Smooth muscle cell (in vitro differentiated cells): ENCODE measurements around the gene RBM34. TPM values are rescaled to one million over a fixed set of nuclear protein-coding genes. Genes with fewer than 3 reads are reported as not detected.

Experiments used
- DNase-seq: peaks from one replicate; lab custom pipeline; 2025; ENCODE audit not compliant: unreplicated experiment; lab: John Stamatoyannopoulos, UW
- H2AFZ ChIP-seq: fragments of 200-600 bp; sonication (generic); 2 replicates; pipeline ENCODE4 v1.6.0; 2016; ENCODE audit warnings: antibody characterized with exemption, low read depth, mild to moderate bottlenecking
- H3F3A ChIP-seq: fragments of 200-600 bp; sonication (generic); 2 replicates; pipeline ENCODE4 v1.6.0; 2017; ENCODE audit warnings: antibody characterized with exemption, low read depth
- H3K27ac ChIP-seq: fragments of 200-600 bp; sonication (generic); 2 replicates; pipeline ENCODE4 v1.5.1; 2016; ENCODE audit warnings: low read depth, mild to moderate bottlenecking
- H3K27me3 ChIP-seq: fragments of 200-600 bp; sonication (generic); 2 replicates; pipeline ENCODE4 v1.6.1; 2016; ENCODE audit warnings: low read depth, mild to moderate bottlenecking
- H3K36me3 ChIP-seq: fragments of 200-600 bp; sonication (generic); 2 replicates; pipeline ENCODE4 v1.5.1; 2016; ENCODE audit warnings: low read depth
- H3K4me1 ChIP-seq: fragments of 200-600 bp; sonication (generic); 2 replicates; pipeline ENCODE4 v1.5.1; 2016; ENCODE audit warnings: low read depth
- H3K4me2 ChIP-seq: fragments of 200-600 bp; sonication (generic); 2 replicates; pipeline ENCODE4 v1.6.0; 2016; ENCODE audit warnings: mild to moderate bottlenecking
- H3K4me3 ChIP-seq: fragments of 200-600 bp; sonication (generic); 2 replicates; pipeline ENCODE4 v1.5.1; 2016; ENCODE audit warnings: mild to moderate bottlenecking
- H3K79me2 ChIP-seq: fragments of 200-600 bp; sonication (generic); 2 replicates; pipeline ENCODE4 v1.6.0; 2016; ENCODE audit warnings: low read depth, mild to moderate bottlenecking
- H3K9ac ChIP-seq: fragments of 200-600 bp; sonication (generic); 2 replicates; pipeline ENCODE4 v1.6.0; 2016; ENCODE audit warnings: low read depth
- H3K9me3 ChIP-seq: fragments of 200-600 bp; sonication (generic); replicated peaks from 2 replicates; pipeline ENCODE4 v1.5.1; 2016; ENCODE audit warnings: low read depth
- H4K20me1 ChIP-seq: fragments of 200-600 bp; sonication (generic); 2 replicates; pipeline ENCODE4 v1.6.0; 2016; ENCODE audit warnings: low read depth
- WGBS: methylation state at CpG from one replicate; pipeline ENCODE4 v1.1.7; 2016; ENCODE audit warnings: low lambda C conversion rate; 5-methylcytosine and 5-hydroxymethylcytosine counted together
- polyA plus RNA-seq: library from polyadenylated mRNA; unstranded; fragments of >200 nt; fragmentation: Nextera tagmentation; extraction: Ambion mirVana; gene quantifications from 2 replicates; pipeline ENCODE4 v1.2.1, GENCODE V29; 2016
- total RNA-seq: library from RNA; depleted of rRNA; stranded (reverse); fragments of >200 nt; gene quantifications from 2 replicates; pipeline ENCODE4 v1.2.3, GENCODE V29; 2014
- TF ChIP-seq, protein P1 (sequence below): fragments of 200-600 bp; sonication (generic); IDR thresholded peaks from 2 replicates; pipeline ENCODE4 v1.5.1; 2017; ENCODE audit warnings: borderline replicate concordance, mild to moderate bottlenecking, antibody characterized with exemption; ENCODE audit not compliant: insufficient read depth, poor library complexity, severe bottlenecking

The RBM34 gene
- total and polyA plus RNA-seq, 2 experiments from 2014 or later, result 59.9 to 68.0 TPM

DNA sequence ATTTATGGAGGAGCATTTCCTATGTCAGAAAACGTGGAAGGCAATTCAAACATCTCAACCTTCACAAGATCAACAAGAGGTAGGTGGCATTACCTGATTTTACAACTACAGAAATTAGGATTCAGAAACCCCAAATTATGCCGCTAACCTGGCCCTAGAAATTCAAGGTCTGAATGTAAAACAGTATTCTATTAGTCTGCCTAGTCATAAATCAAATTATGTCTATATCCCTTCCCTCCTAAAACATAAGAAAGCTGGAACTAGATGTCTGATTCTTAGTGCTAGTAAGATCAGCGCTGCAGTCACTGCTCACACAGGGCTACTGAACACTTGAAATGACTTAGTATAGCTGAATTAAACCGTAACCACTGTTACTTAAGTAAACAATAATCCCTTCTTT lies 33.8 kb downstream of the RBM34 start:
- DNase-seq, result no peak
- peak overlapping the region; percentile 97 for H3K9ac ChIP-seq
- TF ChIP-seq, protein P1, sequence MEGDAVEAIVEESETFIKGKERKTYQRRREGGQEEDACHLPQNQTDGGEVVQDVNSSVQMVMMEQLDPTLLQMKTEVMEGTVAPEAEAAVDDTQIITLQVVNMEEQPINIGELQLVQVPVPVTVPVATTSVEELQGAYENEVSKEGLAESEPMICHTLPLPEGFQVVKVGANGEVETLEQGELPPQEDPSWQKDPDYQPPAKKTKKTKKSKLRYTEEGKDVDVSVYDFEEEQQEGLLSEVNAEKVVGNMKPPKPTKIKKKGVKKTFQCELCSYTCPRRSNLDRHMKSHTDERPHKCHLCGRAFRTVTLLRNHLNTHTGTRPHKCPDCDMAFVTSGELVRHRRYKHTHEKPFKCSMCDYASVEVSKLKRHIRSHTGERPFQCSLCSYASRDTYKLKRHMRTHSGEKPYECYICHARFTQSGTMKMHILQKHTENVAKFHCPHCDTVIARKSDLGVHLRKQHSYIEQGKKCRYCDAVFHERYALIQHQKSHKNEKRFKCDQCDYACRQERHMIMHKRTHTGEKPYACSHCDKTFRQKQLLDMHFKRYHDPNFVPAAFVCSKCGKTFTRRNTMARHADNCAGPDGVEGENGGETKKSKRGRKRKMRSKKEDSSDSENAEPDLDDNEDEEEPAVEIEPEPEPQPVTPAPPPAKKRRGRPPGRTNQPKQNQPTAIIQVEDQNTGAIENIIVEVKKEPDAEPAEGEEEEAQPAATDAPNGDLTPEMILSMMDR, result no peak
- peaks cover 64% of the 10 kb centered on the region for H3K79me2 ChIP-seq
- H3F3A ChIP-seq, result peaks cover 3% of the 10 kb centered on the region
- no peak overlapping the region for H2AFZ ChIP-seq
- peaks cover 62% of the 10 kb centered on the region for H4K20me1 ChIP-seq
- peak overlapping the region; percentile 95 for H3K4me2 ChIP-seq
- 23% methylated on average over 4 of the region's 4 CpGs for WGBS
- no peak overlapping the region for H3K27ac ChIP-seq
- H3K27me3 ChIP-seq, result no peaks in the 10 kb centered on the region
- peaks cover 4% of the 10 kb centered on the region for H3K36me3 ChIP-seq
- H3K4me1 ChIP-seq, result peaks cover 13% of the 10 kb centered on the region
- no peaks in the 10 kb centered on the region for H3K9me3 ChIP-seq
- H3K4me3 ChIP-seq, result peak overlapping the region; percentile 90

DNA sequence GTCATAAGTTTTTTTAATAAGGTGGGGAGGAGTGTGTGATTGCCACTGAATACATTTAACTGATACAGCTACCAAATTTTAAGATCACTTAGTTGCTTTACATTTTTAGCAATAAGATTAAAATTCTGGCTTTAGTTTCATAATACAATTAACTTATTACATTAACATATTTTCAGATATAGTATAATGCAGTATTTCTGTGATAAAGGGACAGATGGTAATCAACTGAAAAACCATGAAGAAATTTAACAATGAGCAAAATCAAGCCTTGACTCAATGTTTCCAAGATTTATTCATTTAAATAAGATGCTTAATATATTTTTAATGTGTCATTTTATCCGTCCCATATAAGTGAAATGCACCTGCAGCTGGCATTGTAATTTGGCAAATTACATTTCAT lies 36.4 kb downstream of the RBM34 start:
- Histone ChIP-seq H3K4me3 (no peak overlapping the region), H3K36me3 (peaks cover 4% of the 10 kb centered on the region), H3K4me2 (no peak overlapping the region), H3F3A (no peaks in the 10 kb centered on the region), H3K9ac (no peak overlapping the region), H3K27ac (no peak overlapping the region), H3K79me2 (peaks cover 88% of the 10 kb centered on the region), H4K20me1 (peaks cover 87% of the 10 kb centered on the region), H3K27me3 (no peaks in the 10 kb centered on the region), H2AFZ (no peak overlapping the region), H3K9me3 (no peaks in the 10 kb centered on the region), H3K4me1 (peaks cover 13% of the 10 kb centered on the region)
- WGBS, result 94% methylated on average over 1 of the region's 1 CpG
- no peak for DNase-seq
- TF ChIP-seq, protein P1, result no peak

DNA sequence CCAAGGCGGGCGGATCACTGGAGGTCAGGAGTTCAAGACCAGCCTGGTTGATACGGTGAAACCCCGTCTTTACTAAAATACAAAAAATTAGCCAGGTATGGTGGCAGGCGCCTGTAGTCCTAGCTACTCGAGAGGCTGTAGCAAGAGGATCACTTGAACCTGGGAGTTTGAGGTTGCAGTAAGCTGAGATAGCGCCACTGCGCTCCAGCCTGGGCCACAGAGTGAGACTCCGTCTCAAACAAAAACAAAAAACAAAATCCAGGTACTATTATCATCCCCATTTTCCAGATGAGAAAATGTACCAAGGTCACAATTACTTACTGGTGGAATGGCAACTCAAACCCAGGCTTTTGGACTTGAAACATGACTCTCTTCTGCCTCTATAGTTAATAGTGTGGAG lies 36.9 kb downstream of the RBM34 start:
- no peak overlapping the region for H3K27ac ChIP-seq
- H3F3A ChIP-seq, result no peaks in the 10 kb centered on the region
- H3K4me2 ChIP-seq, result no peak overlapping the region
- H3K36me3 ChIP-seq, result peaks cover 5% of the 10 kb centered on the region
- H3K27me3 ChIP-seq, result no peaks in the 10 kb centered on the region
- H4K20me1 ChIP-seq, result peaks cover 93% of the 10 kb centered on the region
- H3K79me2 ChIP-seq, result peaks cover 94% of the 10 kb centered on the region
- no peak overlapping the region for H3K9ac ChIP-seq
- H3K4me3 ChIP-seq, result no peak overlapping the region
- H2AFZ ChIP-seq, result no peak overlapping the region
- TF ChIP-seq, protein P1, result no peak
- 93% methylated on average over 9 of the region's 9 CpGs for WGBS
- no peaks in the 10 kb centered on the region for H3K9me3 ChIP-seq
- peaks cover 13% of the 10 kb centered on the region for H3K4me1 ChIP-seq
- DNase-seq, result no peak

DNA sequence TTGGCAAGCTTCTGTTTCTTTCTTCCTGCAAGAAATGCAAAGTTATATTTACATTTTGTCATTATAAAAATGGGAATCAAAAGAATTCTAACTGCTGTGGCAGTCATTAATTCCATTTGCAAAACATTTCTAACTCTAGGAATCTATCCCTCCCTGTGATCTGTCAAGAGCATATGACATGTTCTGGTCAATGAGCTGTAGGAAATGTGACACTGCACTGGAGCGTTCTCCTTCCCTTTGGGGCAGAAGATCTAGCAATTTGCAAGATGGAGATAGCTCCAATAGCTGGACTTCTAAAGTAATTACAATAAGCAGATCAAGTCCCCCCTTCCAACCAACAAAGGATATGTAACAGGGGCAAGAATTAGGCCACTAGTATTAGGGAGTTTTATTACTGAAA lies 38.7 kb downstream of the RBM34 start:
- Histone ChIP-seq H3K27ac (no peak overlapping the region), H2AFZ (no peak overlapping the region), H3K9ac (no peak overlapping the region), H3K9me3 (no peaks in the 10 kb centered on the region), H3K4me2 (peak overlapping the region; percentile 36), H3K4me1 (peaks cover 13% of the 10 kb centered on the region), H3F3A (peaks cover 6% of the 10 kb centered on the region), H3K79me2 (peaks cover 95% of the 10 kb centered on the region), H3K27me3 (no peaks in the 10 kb centered on the region), H4K20me1 (peaks cover 100% of the 10 kb centered on the region), H3K36me3 (peaks cover 11% of the 10 kb centered on the region), H3K4me3 (no peak overlapping the region)
- 94% methylated on average over 1 of the region's 1 CpG for WGBS
- TF ChIP-seq, protein P1, result no peak
- no peak for DNase-seq
